ENCODE measurements around the gene TPK1.
"Not testable (repeated sequence)": the region's sequence is repeated elsewhere in the genome, so short reads cannot be mapped to it uniquely, and the experiment has no call there.

The TPK1 gene

DNA sequence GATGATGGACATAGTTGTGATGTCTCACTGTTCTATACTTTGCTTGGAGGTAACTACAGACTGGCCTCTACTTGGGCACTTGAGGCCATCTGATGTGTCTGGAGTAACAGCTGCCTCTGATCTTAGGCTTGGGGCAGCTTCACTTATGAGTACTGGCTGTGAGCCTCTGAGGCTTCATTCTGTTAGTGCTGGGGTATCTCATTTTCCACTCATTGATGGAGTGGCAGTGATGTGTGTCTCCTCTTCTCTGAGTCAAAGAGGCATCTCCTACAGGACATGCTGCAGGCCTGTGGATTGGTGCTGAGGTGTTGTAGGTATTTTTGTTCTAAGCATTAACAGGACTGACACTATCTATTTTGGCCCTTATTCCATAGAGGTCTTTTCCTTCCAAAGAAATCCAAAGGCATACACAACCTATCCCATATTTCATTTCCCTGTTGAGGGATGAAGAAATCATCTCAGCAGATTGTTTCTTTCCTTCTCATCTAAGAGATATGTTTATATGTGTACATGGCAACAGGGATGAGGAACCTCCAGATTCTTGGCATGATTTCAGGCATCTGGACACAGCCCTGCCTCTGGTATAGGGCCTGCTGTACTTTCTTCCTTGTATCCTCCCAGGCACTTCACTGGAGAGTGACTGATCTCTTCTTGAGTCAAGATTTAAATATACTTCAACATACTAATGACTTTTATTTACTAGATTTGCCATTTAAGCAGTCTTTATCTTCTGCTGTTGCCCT is 366.7 kb downstream of the TPK1 start:
- DNase-seq, result no peak

DNA sequence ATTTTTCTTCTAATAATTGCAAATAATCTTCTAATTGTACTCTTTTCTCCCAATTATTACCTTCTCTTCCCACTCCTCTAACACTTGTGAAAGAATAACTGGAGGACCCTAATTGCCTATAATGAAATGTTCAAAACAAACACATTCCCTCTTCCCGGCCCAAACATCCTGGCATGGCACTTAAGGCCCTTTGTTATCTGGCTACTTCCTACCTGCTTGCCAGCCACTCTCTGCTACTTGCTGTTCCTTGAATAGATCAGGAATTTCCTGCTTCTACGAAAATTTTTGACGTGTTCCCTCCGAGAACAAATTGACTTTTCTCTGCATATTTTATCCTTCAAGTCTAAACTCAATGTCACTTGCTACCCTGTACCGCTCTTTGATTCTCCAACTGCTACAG is 376.2 kb downstream of the TPK1 start:
- DNase-seq, result no peak

DNA sequence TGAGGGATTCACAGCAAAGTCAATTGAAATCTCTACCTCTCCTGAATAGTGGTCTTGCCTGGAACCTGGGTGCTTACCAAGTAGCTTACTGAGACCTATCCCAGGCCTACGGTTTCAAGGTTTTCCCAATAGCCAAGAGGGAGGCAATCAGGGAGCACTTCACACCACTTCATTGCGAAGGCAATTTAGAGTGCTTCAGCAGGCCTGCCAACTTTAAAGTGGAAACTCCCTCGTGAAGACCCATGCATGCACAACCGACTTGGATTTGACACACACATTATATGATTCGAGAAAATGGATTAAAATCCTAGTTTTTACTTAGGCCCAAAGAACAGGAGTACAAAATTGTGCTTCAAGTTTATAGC is 380.8 kb downstream of the TPK1 start:
- no peak for DNase-seq

DNA sequence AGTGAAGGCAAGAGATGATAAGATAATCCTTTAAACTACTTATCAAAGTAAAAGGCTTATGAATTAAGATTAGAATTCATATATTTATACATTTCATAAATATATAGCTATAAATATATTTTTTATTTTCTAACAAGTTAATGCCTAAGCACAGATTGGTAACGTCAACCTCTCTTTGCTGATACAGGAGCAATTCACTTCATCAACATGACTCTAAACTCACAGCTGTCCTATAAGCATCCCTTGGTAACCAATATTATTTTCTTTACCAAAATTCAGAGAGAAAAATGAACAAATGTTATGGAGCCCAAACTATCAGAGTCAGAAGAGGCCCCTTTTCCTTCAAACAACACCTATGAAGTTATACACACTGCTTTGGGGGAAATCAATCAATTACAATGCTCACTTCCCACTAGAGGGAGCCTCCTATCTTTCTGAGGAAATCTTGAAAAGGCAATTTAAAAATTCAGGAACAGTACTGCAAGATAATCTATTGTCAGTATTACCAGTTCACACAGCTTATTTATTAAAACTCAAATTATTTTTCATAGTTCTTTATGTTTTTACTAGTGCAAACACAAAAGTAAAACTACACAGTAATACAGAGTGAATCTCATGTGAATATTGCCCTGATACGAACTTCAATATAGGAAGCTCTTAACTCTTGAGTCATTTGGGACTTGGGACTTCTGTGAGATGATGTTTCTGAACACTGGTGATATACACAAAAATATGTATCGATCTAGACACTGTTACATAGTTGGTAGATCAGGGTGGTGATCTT is 381.4 kb downstream of the TPK1 start:
- DNase-seq, result no peak

DNA sequence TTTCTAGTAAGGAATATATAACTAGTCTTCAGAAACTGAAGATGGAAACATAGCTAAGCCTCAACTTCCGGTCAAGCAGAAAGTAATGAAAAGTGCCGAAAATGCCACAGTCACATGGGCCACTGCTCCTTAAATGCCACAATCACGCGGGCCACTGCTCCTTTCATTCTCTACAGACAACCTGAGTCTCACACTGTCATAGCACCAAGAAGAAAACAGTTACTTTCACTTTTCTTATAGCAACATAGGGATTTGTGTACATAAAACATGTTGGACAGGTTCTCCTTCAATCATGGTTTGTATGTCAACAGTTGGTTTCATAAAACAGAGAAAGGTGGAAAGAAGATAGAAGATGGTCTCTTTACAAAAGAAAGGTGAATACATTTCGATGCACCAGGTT is 383.8 kb downstream of the TPK1 start:
- no peak for DNase-seq

DNA sequence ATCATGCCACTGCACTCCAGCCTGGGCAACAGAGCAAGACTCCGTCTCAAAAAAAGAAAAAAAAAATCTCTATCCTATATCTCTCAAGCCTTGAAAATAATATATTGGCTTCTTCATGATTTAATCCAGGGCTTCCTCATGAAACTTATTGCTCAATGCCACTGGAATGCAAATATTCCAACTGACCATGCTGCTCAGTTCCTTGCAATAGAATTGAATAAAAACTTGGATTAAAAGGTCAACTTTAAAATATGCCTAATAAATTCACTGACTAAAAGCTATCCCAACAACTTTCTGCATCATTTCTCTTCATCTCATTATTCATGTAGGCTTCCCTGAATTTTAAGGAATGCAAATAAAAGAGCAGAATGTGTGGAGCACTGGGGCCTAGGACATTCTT is 390.3 kb downstream of the TPK1 start:
- DNase-seq, result no peak

DNA sequence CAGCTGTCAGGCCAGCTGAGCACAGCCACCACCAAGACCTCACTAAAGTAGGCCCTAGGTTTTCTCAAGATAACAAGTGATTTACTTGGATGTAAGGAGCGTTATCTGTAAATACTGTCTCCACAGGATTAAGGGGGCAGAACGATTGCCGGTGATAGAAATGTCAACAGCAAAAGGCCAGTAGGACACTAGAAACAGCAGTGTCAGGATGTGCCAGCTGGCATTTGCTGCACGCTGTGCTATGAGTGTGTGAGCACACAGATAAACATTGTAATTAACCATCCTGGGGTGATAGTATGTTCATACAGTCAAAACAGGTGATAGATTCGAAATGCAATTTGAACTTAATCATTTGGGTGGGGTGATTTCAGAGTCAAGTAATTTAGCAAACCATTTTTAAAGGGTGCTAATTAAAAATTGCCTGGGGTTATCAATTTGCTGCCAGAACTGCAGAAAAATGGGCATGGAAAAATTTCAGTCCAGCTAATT is 396.1 kb downstream of the TPK1 start:
- DNase-seq, result no peak

DNA sequence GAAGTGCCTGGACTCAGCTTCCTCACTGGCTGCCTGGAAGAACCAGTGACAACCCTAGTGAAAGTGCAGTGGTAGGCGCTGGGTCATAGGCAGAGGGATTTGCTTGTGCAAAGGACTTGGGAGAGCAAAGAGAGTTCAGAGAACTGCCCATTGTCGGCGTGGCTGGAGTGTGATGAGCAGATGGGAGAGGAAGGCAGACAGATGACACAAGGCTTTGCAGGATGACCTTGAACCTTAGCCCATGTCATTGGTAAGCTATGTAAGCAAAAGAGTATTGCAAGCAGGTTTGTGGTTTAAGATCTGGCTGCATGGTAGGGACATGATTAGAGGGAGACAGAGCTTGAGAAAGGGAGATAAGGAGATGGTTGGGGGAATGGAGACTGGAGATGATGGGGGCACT is 397.1 kb downstream of the TPK1 start:
- DNase-seq, result no peak

DNA sequence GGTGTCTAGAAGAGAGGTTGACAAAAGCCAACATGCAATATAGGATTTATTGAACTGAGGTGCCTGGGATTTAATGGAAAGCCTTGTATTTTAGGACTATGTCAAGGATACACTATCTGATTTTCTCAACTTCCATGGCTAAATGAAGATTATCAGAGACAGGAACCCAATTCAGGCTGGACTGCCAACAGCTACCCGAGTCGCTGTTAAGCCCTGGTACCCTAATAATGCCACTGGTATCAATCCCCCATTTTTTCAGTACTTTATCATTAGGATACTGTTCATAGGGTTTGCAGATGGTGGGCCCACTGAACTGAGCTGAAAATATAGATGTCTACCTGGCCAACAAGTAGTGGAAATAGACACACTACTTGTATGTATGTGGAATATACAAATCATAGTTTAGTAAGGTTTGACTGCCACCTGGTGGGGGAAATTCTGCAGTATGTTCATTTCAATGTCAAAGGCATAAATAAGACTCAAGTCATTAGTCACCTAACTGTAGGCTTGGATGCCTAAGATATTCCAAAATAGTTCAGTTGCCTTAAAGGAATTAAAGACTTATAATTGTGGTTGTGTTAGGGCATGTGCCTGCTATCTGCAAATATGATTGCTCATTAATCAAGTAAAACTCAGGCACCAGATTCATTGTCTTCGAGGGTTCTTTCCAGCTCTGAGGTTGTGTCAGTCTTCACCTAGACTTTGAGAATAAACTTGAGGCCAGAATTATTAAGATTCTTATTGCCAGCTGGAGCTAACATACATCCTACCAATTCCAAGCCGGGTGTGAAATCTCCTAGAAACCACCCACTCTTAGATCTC is 398.3 kb downstream of the TPK1 start:
- DNase-seq, result peak; percentile 21

DNA sequence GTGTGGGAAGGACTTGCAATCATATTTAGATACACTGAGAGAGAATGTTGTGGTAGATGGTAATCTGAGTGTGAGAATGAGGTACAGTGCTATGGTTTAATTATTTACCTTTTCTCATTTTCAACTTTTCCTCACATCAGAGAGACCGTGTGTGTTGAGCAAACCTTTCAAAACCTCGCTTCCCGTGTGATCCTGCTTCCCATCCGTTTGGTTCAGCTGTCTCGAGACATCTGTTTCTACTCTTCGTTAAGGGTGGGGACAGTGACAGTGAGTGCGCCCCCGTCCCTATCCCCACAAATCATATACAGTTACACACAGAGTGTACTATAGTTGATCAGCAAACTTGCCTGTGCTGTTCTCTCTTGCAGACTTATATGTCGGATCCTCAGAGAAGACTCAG is 399.4 kb downstream of the TPK1 start:
- DNase-seq, result no peak

DNA sequence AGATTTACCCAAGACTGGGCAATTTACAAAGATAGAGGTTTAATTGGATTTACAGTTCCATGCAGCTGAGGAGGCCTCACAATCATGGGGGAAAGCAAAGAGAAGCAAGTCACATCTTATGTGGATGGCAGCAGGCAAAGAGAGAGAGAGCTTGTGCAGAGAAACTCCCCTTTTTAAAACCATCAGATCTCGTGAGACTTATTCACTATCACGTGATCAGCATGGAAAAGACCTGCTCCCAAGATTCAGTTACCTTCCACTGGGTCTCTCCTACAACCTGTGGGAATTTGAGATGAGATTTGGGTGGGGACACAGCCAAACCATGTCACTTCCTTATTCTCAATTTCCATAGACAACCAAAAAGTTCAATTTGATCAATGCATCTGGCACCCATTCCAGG is 407.4 kb downstream of the TPK1 start:
- DNase-seq, result no peak

DNA sequence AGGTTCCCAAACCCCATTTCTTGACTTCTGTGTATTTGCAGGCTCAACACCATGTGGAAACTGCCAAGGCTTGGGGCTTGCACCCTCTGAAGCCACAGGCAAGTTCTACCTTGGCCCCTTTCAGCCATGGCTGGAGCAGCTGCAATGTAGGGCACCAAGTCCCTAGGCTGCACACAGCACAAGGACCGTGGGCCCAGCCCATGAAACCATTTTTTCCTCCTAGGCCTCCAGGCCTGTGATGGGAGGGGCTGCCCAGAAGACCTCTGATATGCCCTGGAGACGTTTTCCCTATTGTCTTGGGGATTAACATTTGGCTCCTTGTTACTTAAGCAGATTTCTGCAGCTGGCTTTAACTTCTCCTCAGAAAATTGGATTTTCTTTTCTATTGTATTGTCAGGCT is 408.3 kb downstream of the TPK1 start:
- not testable (repeated sequence) for DNase-seq

DNA sequence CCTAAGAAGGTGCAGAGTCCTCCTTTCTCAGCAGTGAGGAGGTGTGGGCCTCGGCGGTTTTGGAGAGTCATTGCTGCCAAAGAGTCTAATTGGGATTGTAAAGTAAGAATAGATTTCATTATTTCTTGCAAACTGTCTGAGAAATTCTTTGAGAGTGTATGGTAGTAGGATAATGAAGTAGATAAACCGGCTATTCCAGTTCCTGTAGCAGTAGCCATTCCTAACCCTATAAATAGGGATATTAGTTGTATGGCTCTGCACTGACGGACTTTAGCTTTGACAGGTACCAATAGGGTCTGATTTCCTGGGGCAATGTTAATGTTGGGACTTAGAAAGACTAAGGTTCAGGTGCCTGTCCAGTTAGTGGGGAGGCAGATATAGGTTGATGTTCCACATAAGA is 416.9 kb downstream of the TPK1 start:
- not testable (repeated sequence) for DNase-seq

DNA sequence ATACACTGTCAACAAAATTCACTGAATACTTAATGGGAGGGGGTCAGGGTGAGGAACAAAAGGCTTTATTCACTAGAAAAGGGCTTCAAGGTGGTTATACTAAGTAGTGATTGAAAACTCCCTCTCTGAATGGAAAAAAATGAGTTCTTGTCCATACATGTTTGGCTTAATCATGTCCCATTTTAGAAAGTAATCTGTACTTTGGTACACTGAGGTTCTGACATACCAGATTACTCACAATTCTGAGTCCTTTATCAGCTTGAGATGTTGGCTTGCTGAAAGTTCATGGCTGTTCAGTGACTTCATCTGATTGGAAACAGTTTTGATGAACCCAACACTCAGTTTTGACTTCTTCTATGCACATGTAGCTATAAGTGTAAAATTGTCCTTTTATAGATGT is 419.5 kb downstream of the TPK1 start:
- DNase-seq, result no peak

DNA sequence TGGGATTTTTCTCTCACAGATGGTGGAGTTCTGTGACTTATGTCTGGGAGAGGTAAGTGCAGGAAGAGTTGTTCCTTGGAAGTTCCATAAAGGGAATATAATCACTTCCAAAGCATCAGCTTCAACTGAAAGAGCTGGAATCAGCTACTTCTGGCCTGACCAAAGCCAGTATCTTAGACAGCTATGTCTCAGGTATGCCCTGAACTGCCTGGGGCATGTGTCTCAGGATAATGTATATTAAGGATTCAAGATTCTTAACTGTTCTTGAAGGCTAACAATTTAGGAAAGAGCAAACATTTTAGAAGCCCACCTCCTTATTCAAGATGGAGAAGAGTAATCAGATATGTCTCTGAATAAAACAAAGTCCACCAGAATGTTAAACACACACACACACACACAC is 420.0 kb downstream of the TPK1 start:
- no peak for DNase-seq

DNA sequence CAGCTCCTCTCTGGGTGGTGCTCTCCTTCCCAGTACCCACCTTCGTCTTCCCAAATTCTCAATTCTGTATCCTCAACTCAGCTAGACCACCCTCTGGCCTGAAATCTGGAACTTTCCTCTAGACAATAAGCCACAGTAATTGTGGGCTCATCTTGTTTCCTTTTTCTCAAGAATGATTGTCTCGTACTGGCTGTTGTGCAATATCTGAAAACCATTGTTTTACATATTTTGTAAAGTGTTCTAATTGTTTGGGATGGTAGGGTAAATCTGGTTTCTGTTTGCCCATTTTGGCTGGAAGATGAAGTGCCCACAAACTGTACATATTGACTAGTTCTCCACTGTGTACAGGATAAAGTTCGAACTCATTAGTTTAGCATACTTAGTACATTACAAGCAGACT is 421.0 kb downstream of the TPK1 start:
- DNase-seq, result no peak

DNA sequence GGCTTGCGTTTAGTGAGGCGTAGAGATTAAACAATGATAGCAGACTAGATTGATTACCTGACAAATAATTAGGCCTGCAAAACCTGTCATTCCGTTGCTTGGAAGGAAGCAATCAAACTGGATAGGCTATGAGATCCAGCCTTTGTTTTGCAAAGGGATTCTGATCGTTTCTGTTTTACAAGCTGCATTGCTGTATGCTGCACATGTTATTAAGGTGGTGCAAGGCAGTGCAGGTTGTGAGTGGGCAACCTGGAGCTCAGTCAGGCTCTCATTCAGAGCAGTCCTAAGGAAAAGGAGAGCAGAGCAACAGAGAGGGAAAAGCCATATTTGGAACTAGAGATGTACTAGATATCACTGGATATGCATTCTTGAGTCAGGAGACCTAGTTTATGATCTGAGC is 425.4 kb downstream of the TPK1 start:
- no peak for DNase-seq

DNA sequence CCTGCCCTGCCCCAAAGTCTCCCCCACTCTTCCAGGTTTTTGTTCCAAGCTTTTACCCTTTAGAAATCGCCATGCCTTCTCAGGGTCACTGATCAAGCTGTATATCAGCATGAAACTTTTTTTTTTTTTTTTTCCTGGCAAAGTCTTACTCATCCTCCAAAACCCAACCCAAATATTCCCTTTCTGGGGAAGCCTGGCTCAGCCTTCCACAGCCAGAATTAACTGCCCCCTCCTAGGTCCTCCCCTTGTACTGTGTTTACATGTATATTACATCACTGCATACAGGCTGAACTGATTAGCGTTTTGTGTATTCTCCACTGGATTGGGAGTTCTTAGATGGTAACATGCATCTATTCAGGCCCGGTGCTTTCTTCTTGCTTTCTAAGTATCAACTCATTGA is 427.7 kb downstream of the TPK1 start:
- no peak for DNase-seq

DNA sequence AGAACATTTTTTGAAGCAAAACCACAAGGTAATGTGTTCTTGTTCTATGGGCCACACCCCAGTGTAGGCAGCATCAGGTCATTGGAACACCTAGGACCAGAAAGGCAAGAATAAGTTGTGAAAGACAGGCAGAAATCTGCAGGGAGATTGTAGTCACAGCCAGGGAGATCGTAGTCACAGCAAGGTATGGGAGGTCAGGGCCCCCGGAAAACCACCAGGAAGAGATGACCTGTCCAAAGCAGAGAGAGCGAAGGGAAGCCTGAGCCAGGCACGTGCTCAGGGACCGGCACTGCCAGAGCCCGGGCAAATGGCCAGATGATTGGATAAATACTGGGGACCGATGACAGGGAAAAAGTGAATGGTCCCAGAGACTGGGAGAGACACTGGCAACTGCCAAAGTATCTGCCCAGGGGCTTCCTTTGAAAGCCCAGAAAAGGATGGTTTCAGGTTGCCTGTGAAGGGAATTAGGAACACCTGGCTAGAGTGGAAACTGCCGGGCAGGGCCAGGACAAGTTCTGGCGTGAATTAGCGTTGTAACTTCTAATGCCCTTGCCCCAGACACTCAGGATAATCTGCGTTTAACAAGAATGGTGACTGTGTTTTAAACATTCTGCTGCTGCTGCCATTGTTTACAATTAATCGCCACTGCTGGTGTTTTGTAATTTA is 428.5 kb downstream of the TPK1 start:
- no peak for DNase-seq

DNA sequence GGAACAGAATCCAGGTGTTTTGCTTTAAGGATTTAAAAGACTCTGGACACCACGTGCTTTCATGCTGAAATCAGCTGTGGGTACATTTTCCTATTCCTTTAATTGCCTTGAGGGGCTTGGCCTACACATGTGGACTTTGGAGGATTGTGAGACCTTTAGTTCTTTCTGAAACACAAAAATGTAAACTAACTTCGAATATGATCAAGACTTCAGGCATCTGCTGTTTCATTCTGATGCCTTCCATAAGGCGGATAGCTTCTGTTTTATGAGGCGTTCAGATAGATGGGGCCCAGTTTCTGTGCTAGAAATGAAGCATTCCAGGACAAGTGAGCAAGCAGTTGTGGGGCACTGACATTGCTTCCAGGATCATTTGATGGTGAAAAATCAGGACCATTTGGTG is 430.9 kb downstream of the TPK1 start:
- no peak for DNase-seq

DNA sequence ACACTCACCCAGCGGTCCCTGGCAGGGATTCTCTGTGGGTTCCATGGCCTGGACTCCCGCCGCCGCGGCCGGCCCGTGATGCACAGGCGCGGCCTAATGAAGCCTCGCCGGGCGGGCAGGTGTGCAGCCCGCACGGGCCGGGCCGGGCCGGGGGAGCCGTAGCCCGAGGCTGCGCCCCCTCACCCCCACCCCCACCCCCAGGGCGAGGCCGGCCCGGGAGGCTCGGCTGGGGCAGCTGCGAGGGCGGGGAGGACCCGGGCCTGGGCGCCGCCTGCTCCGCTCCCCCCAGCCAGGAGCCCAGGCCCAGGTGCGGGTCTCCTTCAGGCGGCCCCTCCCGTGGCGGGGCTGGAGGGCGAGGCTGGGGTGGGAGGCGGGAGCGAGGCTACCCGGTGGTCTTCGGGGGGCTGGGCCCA is 432.2 kb downstream of the TPK1 start, which contains the start of gene NOBOX:
NOBOX (minus strand) TSS at position 45 of the 413 bp plus-strand sequence.
- no peak for DNase-seq

DNA sequence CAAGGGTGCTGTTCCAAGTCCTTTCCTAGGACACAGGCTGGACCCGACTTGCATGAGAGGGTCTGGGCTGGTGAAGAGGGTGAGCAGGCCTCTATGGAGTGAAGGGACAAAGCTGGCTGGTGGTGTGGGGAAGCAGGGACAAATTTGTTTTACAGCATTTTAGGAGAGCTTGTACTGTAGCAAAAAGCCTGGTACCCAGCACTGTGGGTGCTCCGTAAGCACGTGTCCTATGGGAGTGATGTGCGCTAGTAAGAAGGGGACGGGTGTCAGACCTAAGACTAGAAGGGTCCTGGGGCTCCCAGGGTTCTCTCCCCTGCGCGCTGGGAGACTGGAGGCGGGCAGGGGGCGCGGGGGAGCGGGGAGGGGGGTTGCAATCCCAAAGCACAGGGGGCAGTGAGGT is 432.8 kb downstream of the TPK1 start:
- DNase-seq, result no peak

Measured in activated gamma-delta T cell treated with Interleukin-2 at 50 U/mL for 16 hours (primary cell).